AG10803 (cell line): ENCODE measurements around the gene TMEM229A.
"Not testable (repeated sequence)": the region's sequence is repeated elsewhere in the genome, so short reads cannot be mapped to it uniquely, and the experiment has no call there.

Source experiments
- DNase-seq: peaks from one replicate; pipeline ENCODE4 v3.0.0; 2010; ENCODE audit warnings: low read depth
- H3K4me3 ChIP-seq: 2 replicates; pipeline ENCODE4 v1.5.1; 2011; ENCODE audit warnings: mild to moderate bottlenecking, low read length, control low read depth
- TF ChIP-seq, protein P1 (sequence below): conservative IDR thresholded peaks from 2 replicates; pipeline ENCODE4 v1.5.1; 2011; ENCODE audit warnings: mild to moderate bottlenecking, low read length, control low read depth, inconsistent platforms

TMEM229A gene

DNA sequence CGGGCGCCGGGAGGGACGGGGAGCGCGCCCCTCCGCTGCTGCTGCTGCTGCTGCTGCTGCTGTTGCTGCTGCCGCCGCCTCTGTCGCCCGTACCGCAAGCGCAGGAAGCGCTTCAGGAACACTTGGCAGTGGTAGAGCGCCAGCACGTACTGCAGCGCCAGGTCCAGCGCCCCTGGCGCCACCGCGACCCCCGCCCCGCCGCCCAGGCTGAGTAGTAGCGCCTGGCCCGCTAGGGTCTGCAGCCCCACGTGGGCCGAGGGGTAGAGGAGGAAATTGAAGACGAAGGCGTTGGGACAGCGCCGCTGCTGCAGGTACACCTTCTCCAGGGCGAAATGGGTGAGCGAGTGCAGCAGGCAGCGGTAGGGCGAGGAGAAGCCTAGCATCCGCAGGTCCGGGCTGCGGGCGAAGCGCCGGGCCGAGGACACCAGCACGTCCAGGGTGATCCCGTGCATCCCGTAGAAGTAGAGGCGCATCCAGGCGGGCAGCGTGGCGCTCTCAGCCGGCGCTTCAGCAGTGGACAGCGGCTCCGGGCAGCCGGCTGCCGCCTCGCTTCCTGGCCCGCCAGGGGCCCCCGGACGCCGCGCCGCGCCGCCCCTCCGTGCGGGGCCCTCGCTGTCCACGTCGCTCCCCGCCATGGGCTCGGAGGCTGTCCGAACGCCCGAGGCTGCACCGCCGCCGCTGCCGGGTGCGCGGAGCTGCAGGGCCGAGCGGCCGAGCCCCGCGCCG is at the start of gene TMEM229A:
TSS of gene TMEM229A (minus strand) at position 699 of the 726 bp plus-strand sequence. CDS start at position 635, 64 bp downstream.
- TF ChIP-seq, protein P1, sequence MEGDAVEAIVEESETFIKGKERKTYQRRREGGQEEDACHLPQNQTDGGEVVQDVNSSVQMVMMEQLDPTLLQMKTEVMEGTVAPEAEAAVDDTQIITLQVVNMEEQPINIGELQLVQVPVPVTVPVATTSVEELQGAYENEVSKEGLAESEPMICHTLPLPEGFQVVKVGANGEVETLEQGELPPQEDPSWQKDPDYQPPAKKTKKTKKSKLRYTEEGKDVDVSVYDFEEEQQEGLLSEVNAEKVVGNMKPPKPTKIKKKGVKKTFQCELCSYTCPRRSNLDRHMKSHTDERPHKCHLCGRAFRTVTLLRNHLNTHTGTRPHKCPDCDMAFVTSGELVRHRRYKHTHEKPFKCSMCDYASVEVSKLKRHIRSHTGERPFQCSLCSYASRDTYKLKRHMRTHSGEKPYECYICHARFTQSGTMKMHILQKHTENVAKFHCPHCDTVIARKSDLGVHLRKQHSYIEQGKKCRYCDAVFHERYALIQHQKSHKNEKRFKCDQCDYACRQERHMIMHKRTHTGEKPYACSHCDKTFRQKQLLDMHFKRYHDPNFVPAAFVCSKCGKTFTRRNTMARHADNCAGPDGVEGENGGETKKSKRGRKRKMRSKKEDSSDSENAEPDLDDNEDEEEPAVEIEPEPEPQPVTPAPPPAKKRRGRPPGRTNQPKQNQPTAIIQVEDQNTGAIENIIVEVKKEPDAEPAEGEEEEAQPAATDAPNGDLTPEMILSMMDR: no peak
- peak; percentile 14 for DNase-seq
- peak within 1 kb of the TSS; percentile 12; the same call in 1 of the 2 replicates for H3K4me3 ChIP-seq

DNA sequence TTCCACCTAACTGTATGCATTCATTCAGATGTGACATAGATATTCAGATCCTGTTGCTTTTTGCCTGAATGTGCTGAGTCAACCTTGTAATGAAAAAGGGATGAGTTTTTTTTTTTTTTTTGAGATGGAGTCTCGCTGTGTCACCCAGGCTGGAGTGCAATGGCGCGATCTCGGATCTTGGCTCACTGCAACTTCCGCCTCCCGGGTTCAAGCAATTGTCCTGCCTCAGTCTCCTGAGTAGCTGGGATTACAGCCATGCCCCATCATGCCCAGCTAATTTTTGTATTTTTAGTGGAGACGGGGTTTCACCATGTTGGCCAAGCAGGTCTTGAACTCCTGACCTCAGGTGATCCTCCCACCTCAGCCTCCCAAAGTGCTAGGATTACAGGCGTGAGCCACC is 49.4 kb upstream of the TMEM229A start:
- not testable (repeated sequence) for DNase-seq, H3K4me3 ChIP-seq

DNA sequence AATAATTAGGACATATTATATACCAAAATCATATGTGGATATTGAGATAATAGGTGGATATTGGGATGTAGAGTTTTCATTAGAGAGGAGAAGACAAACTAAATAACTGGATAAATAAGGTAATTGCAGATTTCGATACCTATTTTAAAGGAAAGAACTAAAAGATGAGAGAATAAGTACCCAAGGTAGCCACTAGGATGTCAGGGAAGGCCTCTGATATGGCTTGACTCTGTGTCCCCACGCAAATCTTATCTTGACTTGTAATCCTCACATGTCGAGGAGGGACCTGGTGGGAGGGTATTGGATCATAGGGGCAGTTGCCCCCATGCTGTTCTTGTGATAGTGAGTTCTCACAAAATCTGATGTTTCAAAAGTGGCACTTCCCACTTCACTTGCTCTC is 44.7 kb upstream of the TMEM229A start:
- TF ChIP-seq, protein P1: no peak
- no peak overlapping the region for H3K4me3 ChIP-seq
- DNase-seq: no peak

- no peak overlapping the region for H3K4me3 ChIP-seq
- DNase-seq: no peak
- TF ChIP-seq, protein P1: no peak
Observed at GRCh38 chr7:124076841-124077240, 44.0 kb upstream of the TMEM229A start.

DNA sequence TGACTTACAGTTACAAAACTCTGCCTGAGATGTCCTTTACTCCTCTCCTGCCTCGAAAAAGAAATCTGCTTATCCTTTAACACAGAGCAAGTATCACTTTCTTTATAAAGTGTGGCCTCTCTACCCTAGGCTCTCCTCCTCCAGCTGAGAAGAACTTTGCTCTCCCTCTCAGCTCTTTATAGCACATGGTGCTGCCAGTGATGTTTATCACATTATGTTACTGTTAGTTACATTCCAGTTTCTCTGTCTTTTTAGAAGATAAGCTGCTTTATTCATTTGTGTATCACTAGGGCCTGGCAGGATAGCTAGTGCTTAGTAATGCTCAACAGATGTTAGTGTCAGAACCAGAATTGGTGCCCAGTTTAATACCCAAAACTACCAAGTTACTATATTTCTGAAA is 41.1 kb upstream of the TMEM229A start:
- TF ChIP-seq, protein P1: no peak
- no peak overlapping the region for H3K4me3 ChIP-seq
- DNase-seq: no peak

DNA sequence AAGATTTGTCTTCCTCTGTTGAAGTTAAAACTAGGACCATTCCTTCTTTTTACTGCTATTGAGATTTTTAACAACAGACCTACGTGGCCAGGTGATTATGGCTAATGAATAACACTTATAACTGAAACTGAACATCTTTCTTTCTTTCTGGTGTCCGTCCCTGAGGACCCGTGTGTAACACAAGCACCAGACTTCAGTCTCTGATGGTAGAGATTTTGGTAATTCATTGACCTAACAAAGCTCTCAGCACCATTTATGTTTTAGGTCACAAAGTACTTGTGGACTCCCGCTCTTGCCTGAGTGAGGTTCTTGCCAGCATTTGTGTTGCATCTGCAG is 40.4 kb upstream of the TMEM229A start:
- TF ChIP-seq, protein P1: no peak
- H3K4me3 ChIP-seq: no peak overlapping the region
- DNase-seq: no peak

DNA sequence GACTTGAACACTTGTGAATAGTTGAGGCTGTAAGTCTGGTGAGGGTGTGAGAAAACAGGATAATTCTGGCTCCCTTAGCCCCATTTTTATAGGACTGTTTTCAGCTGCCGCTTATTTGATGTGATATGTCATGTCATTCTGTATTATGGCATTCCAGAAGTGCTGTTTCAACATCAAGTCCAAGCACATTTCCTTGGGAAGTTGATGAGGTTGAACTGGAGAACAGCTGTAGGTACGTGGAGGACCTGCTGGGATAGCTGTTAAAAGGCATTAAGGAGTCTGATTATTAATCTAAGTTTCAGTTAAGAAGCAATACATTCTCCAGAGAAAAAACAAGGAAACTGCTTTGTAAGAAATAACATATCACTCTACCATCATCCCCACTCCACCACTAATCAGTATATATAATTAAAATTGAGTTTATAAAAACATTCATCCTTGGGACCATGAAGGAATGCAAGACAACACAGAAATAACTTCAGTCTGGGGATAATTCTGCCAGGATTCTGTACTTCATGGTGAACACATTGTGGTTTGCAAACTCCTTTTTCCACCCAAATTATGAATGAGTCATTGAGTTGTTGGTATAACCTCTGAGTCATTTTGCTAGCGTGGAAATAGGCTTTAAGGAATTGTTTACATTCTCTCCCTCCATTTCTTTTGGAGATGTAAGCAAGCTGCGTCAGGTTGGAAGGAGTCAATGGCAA is 39.9 kb upstream of the TMEM229A start:
- TF ChIP-seq, protein P1: no peak
- peak; percentile 22 for DNase-seq
- H3K4me3 ChIP-seq: no peak overlapping the region
